ENCODE results near the gene ITGB7. TPM values are rescaled to one million over a fixed set of nuclear protein-coding genes. Genes with fewer than 3 reads are reported as not detected.

The ITGB7 gene
- total and polyA plus RNA-seq, 9 of the 15 experiments (the other 6 are each of a cell fraction or from before 2014, with no cell fraction given) = 0.06 to 2.0 (median 0.67) TPM

DNA sequence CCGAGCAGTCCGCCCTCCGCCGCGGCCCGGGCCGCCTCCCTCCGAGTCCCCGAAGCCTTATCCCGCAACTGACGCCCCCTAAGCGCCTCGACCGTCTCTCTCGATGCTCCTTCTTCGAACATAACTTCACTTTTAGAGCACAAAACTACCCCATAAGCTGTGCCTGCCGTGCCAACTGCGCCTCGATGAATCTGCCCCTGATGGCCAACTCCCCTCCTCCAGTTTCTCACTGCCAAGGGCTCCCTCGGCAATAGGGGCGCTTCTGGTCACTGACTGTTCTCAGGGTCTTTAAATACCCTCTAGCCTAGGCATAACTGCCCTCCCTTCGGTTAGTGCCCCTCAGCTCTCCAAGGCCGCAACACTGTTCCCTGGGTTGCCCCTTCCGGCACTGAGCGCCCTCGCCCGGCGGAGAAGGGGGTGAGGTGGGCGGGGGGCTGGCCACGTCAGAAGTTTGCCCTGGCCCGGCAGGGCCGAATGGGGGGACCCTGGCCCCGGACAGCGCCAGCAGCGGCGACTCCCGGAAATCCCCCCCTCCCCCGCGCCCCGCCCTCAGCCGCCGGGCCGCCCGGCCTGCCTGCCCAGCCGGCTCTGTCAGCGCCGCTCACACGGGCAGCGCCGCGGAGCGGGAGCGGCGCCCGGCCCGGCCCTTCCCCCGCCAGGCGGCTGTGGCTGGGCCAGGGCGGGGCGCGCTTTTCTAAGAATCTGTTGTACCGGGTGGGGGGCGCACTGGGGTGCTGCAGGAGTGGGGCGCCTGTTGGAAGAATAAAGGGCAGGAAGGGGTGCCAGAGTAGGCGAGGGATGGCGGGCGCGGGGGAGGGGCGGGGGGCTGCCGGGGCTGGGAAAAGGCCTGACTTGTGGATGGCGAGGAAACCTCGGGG is 14.4 kb upstream of the ITGB7 start (continued):
- TF ChIP-seq ZNF589 (CRISPR knock-in tag; IDR thresholded peaks at IDR 0.05; ENCODE audit: low read depth) (peak; percentile 26; the same call in 1 of the 2 replicates), SMARCC2 (IDR thresholded peaks at IDR 0.05; ENCODE audit: low read depth) (no peak), POLR3G (IDR thresholded peaks at IDR 0.05; ENCODE audit: extremely low read depth, insufficient read length, insufficient replicate concordance) (no peak), HMG20A (CRISPR knock-in tag; conservative IDR thresholded peaks at IDR 0.05) (no peak), KLF10 (CRISPR knock-in tag; IDR thresholded peaks at IDR 0.05) (no peak), ZNF263 (CRISPR knock-in tag; IDR thresholded peaks at IDR 0.05; ENCODE audit: borderline replicate concordance) (no peak), HDAC2 (IDR thresholded peaks at IDR 0.05) (no peak; the same call in none of the 2 replicates), CREB5 (CRISPR knock-in tag; IDR thresholded peaks at IDR 0.05) (no peak), TSC22D4 (tag; IDR thresholded peaks at IDR 0.05) (no peak), ZNF586 (CRISPR knock-in tag; conservative IDR thresholded peaks at IDR 0.05) (no peak), PTRF (tag; IDR thresholded peaks at IDR 0.05) (no peak), GTF2A2 (tag; IDR thresholded peaks at IDR 0.05) (no peak), JUND (IDR thresholded peaks at IDR 0.05; ENCODE audit: borderline replicate concordance, low read depth, low read length) (0 out of 2 replicates have a peak, but pooled peaks have one; percentile 1), JUND (tag; IDR thresholded peaks at IDR 0.05; ENCODE audit: borderline replicate concordance, low read depth, low read length) (no peak), MEF2D (tag; conservative IDR thresholded peaks at IDR 0.05; ENCODE audit: low read depth) (no peak), PRPF4 (IDR thresholded peaks at IDR 0.05; ENCODE audit: insufficient read depth, low read depth, low read length, poor library complexity, severe bottlenecking) (no peak), NKRF (IDR thresholded peaks at IDR 0.05; ENCODE audit: borderline replicate concordance) (no peak)
- TF ChIP-seq, protein P1, sequence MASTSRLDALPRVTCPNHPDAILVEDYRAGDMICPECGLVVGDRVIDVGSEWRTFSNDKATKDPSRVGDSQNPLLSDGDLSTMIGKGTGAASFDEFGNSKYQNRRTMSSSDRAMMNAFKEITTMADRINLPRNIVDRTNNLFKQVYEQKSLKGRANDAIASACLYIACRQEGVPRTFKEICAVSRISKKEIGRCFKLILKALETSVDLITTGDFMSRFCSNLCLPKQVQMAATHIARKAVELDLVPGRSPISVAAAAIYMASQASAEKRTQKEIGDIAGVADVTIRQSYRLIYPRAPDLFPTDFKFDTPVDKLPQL (IDR thresholded peaks at IDR 0.05; ENCODE audit: extremely low read depth, insufficient read length) = no peak
- TF ChIP-seq, protein P2, sequence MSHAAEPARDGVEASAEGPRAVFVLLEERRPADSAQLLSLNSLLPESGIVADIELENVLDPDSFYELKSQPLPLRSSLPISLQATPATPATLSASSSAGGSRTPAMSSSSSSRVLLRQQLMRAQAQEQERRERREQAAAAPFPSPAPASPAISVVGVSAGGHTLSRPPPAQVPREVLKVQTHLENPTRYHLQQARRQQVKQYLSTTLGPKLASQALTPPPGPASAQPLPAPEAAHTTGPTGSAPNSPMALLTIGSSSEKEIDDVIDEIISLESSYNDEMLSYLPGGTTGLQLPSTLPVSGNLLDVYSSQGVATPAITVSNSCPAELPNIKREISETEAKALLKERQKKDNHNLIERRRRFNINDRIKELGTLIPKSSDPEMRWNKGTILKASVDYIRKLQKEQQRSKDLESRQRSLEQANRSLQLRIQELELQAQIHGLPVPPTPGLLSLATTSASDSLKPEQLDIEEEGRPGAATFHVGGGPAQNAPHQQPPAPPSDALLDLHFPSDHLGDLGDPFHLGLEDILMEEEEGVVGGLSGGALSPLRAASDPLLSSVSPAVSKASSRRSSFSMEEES (CRISPR knock-in tag; IDR thresholded peaks at IDR 0.05) = no peak
- TF ChIP-seq, protein P3, sequence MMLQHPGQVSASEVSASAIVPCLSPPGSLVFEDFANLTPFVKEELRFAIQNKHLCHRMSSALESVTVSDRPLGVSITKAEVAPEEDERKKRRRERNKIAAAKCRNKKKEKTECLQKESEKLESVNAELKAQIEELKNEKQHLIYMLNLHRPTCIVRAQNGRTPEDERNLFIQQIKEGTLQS (IDR thresholded peaks at IDR 0.05) = no peak
- TF ChIP-seq, protein P3 (CRISPR knock-in tag; conservative IDR thresholded peaks at IDR 0.05) = no peak
